Stimulated activated CD8-positive, alpha-beta memory T cell treated with anti-CD3 and anti-CD28 coated beads, Interleukin-7, amount 100 ng/mL, for 1 hour (primary cell): ENCODE measurements around the gene CEP19.

Experiments used
- DNase-seq, 2 donors: peaks; one replicate each; pipeline ENCODE4 v3.0.0-alpha.2; 2020; ENCODE audit warnings: low read depth in 2 of 2

The CEP19 gene

DNA sequence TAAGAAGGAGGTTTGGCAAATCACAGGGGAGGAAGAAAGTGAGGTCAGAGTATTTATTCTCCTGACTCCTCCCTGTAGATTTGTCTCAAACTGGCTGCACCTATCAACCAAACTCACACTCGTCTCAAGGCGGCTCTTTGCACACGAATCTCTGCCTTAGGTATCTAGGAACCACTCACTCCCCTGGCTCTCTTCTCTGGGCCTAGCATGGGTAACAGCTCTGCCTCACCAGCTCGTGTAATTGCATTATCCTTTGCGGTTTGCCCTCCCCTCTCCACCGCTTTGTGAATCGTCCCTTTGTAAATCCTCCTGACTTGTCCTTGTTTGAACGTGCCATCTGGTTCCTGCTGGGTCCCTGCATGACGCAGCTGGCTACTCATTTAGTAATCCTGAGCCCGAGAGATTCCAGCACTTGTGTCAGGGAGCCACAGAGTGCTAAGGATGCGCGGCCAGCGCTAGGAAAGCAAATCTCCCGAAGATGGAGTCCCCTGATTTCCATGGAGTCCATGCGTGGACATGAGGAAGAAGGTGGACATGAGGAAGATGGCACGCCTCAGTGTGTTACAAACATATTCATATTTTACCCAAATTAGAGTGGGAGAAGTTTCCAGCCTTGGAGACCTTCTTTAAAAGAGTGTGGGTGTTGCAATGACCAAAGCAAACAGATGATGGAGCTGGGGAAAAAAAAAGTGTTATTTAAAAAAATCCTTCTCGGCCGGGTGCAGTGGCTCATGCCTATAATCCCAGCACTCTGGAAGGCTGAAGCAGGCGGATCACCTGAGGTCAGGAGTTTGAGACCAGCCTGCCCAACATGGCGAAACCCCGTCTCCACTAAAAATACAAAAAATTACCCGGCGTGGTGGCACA lies 45.8 kb downstream of the CEP19 start:
- DNase-seq: no peak

- no peak for DNase-seq
These were observed 49.1 kb downstream of the CEP19 start for GRCh38 chr3:196662711-196663571.

DNA sequence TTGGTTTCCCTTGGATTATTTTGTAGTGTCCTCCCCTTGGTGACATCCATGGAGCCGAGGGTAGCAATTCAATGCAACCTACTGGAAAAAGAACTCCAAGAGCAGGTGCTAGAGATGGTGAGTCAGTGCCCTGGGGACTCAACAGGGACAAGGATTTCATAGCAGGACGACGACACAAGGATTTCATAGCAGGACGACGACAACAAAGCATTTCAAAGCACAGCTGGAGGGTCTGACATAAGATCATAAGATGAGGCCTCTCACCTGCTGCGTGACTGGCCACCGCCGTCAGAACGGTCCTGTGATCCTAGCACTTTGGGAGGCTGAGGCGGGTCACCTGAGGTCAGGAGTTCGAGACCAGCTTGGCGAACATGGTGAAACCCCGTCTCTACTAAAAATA lies 50.0 kb downstream of the CEP19 start:
- DNase-seq: no peak

- no peak for DNase-seq
These were observed 50.6 kb downstream of the CEP19 start for GRCh38 chr3:196661400-196661799.

GRCh38 chr3:196660381-196661166 lies 51.5 kb downstream of the CEP19 start:
- no peak for DNase-seq

DNA sequence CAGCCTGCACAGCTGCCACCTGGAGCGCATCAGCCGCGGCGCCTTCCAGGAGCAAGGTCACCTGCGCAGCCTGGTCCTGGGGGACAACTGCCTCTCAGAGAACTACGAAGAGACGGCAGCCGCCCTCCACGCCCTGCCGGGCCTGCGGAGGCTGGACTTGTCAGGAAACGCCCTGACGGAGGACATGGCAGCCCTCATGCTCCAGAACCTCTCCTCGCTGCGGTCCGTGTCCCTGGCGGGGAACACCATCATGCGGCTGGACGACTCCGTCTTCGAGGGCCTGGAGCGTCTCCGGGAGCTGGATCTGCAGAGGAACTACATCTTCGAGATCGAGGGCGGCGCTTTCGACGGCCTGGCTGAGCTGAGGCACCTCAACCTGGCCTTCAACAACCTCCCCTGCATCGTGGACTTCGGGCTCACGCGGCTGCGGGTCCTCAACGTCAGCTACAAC lies 52.1 kb downstream of the CEP19 start:
- DNase-seq: no peak
